GM12878 (cell line): ENCODE results near the gene ABCB4. TPM values are rescaled to one million over a fixed set of nuclear protein-coding genes. Genes with fewer than 3 reads are reported as not detected.
A peak's percentile ranks its signal among the peaks of the same experiment; 100 is the strongest.

Source experiments
- ATAC-seq: fragments of 200-7000 bp; cut with Tn5 transposase; 3 replicates; pipeline ENCODE4 v1.9.1; 2020; ENCODE audit warnings: mild to moderate bottlenecking, moderate library complexity
- BruUV-seq: library from RNA; stranded (reverse); fragments of 400-500 nt; replicated peaks from 2 replicates; lab custom pipeline; 2021; lab: Mats Ljungman, UMichigan
- CTCF ChIA-PET: fragments of 300-600 bp; sonication (Branson Sonifier 250); formaldehyde crosslinking; extraction: SDS; loops from one replicate; lab custom pipeline; 2021; ENCODE audit warnings: inconsistent platforms; lab: Yijun Ruan, JAX
- POLR2A ChIA-PET: fragments of 350-600 bp; formaldehyde crosslinking; extraction: SDS; loops from one replicate; lab custom pipeline; 2021; ENCODE audit warnings: inconsistent platforms; lab: Charles Lee
- RAD21 ChIA-PET: fragments of 300-600 bp; sonication (Branson Sonifier 250); formaldehyde crosslinking; loops from one replicate; lab custom pipeline; 2023; ENCODE audit warnings: antibody characterized with exemption; ENCODE audit not compliant: unreplicated experiment; lab: Charles Lee
- SMC1A ChIA-PET: fragments of 300-600 bp; sonication (Branson Sonifier 250); formaldehyde crosslinking; loops from one replicate; lab custom pipeline; 2023; ENCODE audit not compliant: unreplicated experiment, uncharacterized antibody; lab: Charles Lee
- DNase-seq: peaks from one replicate; pipeline ENCODE4 v3.0.0-alpha.2; 2011; ENCODE audit warnings: low read depth, low spot score
- FAIRE-seq: peaks from 3 replicates; lab custom pipeline; 2011; peaks lifted over from hg19 to GRCh38; lab: Jason Lieb, UNC
- H2AFZ ChIP-seq: 2 replicates; pipeline ENCODE4 v1.6.0; 2011; ENCODE audit warnings: low read depth, low read length, control low read depth; ENCODE audit not compliant: control insufficient read depth
- H3K27ac ChIP-seq: 2 replicates; pipeline ENCODE4 v1.5.1; 2011; ENCODE audit warnings: control low read depth; ENCODE audit not compliant: control insufficient read depth, insufficient read depth
- H3K27me3 ChIP-seq, 2 experiments: replicated peaks in 1 of 2; 2 replicates each; pipeline versions ENCODE4 v1.6.0 to v1.6.1; 2011; ENCODE audit warnings: low read length in 1 of 2; ENCODE audit not compliant: control insufficient read depth in 2 of 2, insufficient read depth in 2 of 2
- H3K36me3 ChIP-seq, 2 experiments: 2 replicates each; pipeline ENCODE4 v1.5.1; 2011; ENCODE audit warnings: low read length in 1 of 2; ENCODE audit not compliant: control insufficient read depth in 2 of 2, insufficient read depth in 2 of 2
- H3K4me1 ChIP-seq: 2 replicates; pipeline ENCODE4 v1.6.1; 2011; ENCODE audit warnings: mild to moderate bottlenecking, low read length, moderate library complexity, mixed read lengths; ENCODE audit not compliant: control insufficient read depth, insufficient read depth
- H3K4me2 ChIP-seq: 2 replicates; pipeline ENCODE4 v1.6.0; 2011; ENCODE audit warnings: control low read depth; ENCODE audit not compliant: control insufficient read depth, insufficient read depth
- H3K4me3 ChIP-seq: fragments of 200-600 bp; sonication (generic); 2 replicates; pipeline ENCODE4 v1.5.1; 2016
- H3K79me2 ChIP-seq: 2 replicates; pipeline ENCODE4 v1.6.0; 2011; ENCODE audit warnings: low read length; ENCODE audit not compliant: control insufficient read depth, insufficient read depth
- H3K9ac ChIP-seq: 2 replicates; pipeline ENCODE4 v1.8.0; 2011; ENCODE audit warnings: low read length, control low read depth, mixed read lengths; ENCODE audit not compliant: control insufficient read depth, insufficient read depth
- H3K9me3 ChIP-seq: replicated peaks from 3 replicates; pipeline ENCODE4 v1.5.1; 2011; ENCODE audit warnings: mild to moderate bottlenecking, low read length; ENCODE audit not compliant: control insufficient read depth, insufficient read depth
- H4K20me1 ChIP-seq: 2 replicates; pipeline ENCODE4 v1.6.0; 2011; ENCODE audit not compliant: control insufficient read depth, insufficient read depth
- BACH1 ChIP-seq: fragments of 450-650 bp; IDR thresholded peaks from 2 replicates; pipeline ENCODE4 v1.6.1; 2017; ENCODE audit warnings: mild to moderate bottlenecking, borderline replicate concordance
- CBX5 ChIP-seq: sonication (generic); IDR thresholded peaks from 2 replicates; pipeline ENCODE4 v1.6.1; 2016; ENCODE audit warnings: low read depth, moderate library complexity, mild to moderate bottlenecking, inconsistent platforms
- HCFC1 ChIP-seq: fragments of 150-350 bp; IDR thresholded peaks from 2 replicates; pipeline ENCODE4 v1.6.1; 2014; ENCODE audit warnings: low read length
- HDGF ChIP-seq: fragments of 450-650 bp; IDR thresholded peaks from 2 replicates; pipeline ENCODE4 v1.6.1; 2016; ENCODE audit warnings: antibody characterized with exemption
- MEF2A ChIP-seq: IDR thresholded peaks from 2 replicates; pipeline ENCODE4 v1.6.1; 2011; ENCODE audit warnings: low read depth, mild to moderate bottlenecking, low read length, moderate library complexity; ENCODE audit not compliant: insufficient read depth
- MYB ChIP-seq: fragments of 150-350 bp; IDR thresholded peaks from 2 replicates; pipeline ENCODE4 v1.6.1; 2014; ENCODE audit warnings: mild to moderate bottlenecking, low read depth, low read length, borderline replicate concordance
- MYC ChIP-seq: IDR thresholded peaks from 2 replicates; pipeline ENCODE4 v1.6.1; 2011; ENCODE audit warnings: mild to moderate bottlenecking, low read length, moderate library complexity, inconsistent platforms; ENCODE audit not compliant: insufficient read depth, insufficient replicate concordance, insufficient read length, severe bottlenecking
- NFIC ChIP-seq: IDR thresholded peaks from 2 replicates; pipeline ENCODE4 v1.6.1; 2012; ENCODE audit warnings: low read depth, mild to moderate bottlenecking, inconsistent platforms, low read length, moderate library complexity
- NR2F1 ChIP-seq: fragments of 450-650 bp; conservative IDR thresholded peaks from 2 replicates; pipeline ENCODE4 v1.6.1; 2017; ENCODE audit warnings: mild to moderate bottlenecking
- PAX8 ChIP-seq: fragments of 450-650 bp; IDR thresholded peaks from 2 replicates; pipeline ENCODE4 v1.6.1; 2017; ENCODE audit warnings: mild to moderate bottlenecking, moderate library complexity
- RBBP5 ChIP-seq: fragments of 200-600 bp; sonication (generic); conservative IDR thresholded peaks from 2 replicates; pipeline ENCODE4 v1.6.1; 2016
- RCOR1 ChIP-seq: conservative IDR thresholded peaks from 2 replicates; pipeline ENCODE4 v1.6.1; 2012; ENCODE audit warnings: low read depth, low read length, improper control_type of control experiment
- RUNX3 ChIP-seq: IDR thresholded peaks from 2 replicates; pipeline ENCODE4 v1.6.1; 2012; ENCODE audit warnings: low read length, inconsistent platforms
- SP1 ChIP-seq: IDR thresholded peaks from one replicate; pipeline ENCODE4 v1.6.1; 2011; ENCODE audit warnings: low read depth, low read length
- WGBS: methylation state at CpG from one replicate; pipeline ENCODE4 v1.1.6; 2016; ENCODE audit warnings: low lambda C conversion rate; ENCODE audit not compliant: insufficient replicate concordance, insufficient coverage; ENCODE audit errors: missing lambda C conversion rate; 5-methylcytosine and 5-hydroxymethylcytosine counted together
- in situ Hi-C: fragments of 300-500 bp; cut with MboI; formaldehyde crosslinking; loops from 9 replicates; pipeline ENCODE4 v1.14.3; 2018; ENCODE audit warnings: mixed read lengths
- intact Hi-C: fragments of 100-400 bp; cut with micrococcal nuclease; formaldehyde crosslinking; loops from one replicate; pipeline ENCODE4 v1.14.2; 2022; ENCODE audit not compliant: unreplicated experiment
- polyA plus RNA-seq, 11 experiments: library from polyadenylated mRNA; depleted of rRNA in 4 of 11; unstranded in 6 of 11; stranded (reverse) in 5 of 11; fragments of >200 nt; fragmentation: Nextera tagmentation in 4 of 11; fragmentation: Illumina TruSeq in 1 of 11; extraction: Ambion mirVana in 4 of 11; extraction: Trizol in 1 of 11; gene quantifications; 1 replicate in 1 of 11; 2 replicates in 10 of 11; pipeline versions ENCODE4 v1.2.1 to v1.2.3, GENCODE V29; 2011 to 2016; ENCODE audit warnings: inconsistent platforms in 2 of 11, missing spikeins in 2 of 11, low read depth in 1 of 11
- total RNA-seq, 4 experiments: library from RNA; depleted of rRNA in 3 of 4; stranded (reverse); fragments of >200 nt in 3 of 4; fragmentation: Illumina TruSeq in 1 of 4; extraction: Trizol in 1 of 4; gene quantifications; 2 replicates each; pipeline versions ENCODE4 v1.2.1 to v1.2.3, GENCODE V29; 2013 to 2021
- TF ChIP-seq, protein P1 (sequence below): fragments of 150-350 bp; IDR thresholded peaks from 2 replicates; pipeline ENCODE4 v1.6.1; 2016; ENCODE audit warnings: low read depth, low read length
- TF ChIP-seq, protein P2 (sequence below): fragments of 450-650 bp; IDR thresholded peaks from 2 replicates; pipeline ENCODE4 v1.6.1; 2017; ENCODE audit warnings: mild to moderate bottlenecking
- TF ChIP-seq, protein P3 (sequence below): fragments of 450-650 bp; conservative IDR thresholded peaks from 2 replicates; pipeline ENCODE4 v1.6.1; 2017; ENCODE audit warnings: mild to moderate bottlenecking, moderate library complexity

Gene ABCB4
- total and polyA plus RNA-seq, 10 of the 15 experiments (the other 5 are each of a cell fraction or from before 2014, with no cell fraction given): 1.9 to 8.3 (median 4.4) TPM

DNA sequence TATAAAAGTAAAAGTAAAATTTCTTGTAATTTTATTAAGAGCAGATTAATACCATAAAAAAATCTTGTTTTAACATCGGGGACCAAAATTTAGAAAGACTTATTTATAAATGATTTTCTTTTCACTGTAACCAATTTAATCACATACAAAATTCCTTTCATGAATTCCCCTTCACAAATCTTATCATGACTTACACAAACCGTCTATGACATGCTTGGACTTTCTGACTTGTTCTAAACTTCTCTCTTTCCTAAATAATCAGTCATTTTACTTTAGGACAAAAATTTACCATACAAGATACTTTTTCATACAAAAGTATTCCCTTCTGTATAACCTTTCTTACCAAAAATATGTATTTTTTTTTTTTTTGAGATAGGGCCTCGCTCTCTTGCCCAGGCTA lies 120.7 kb downstream of the ABCB4 start:
- DNase-seq (no peak), FAIRE-seq (no peak), ATAC-seq (no peak)
- no peak overlapping the region for H3K4me3 ChIP-seq
- in situ Hi-C loops (no loop called here), intact Hi-C loops (no loop called here)
- 63% methylated on average over 3 of the region's 3 CpGs for WGBS
- no peaks in the 10 kb centered on the region for H3K79me2 ChIP-seq
- no peaks in the 10 kb centered on the region for H3K4me1 ChIP-seq
- H3K9ac ChIP-seq: no peak overlapping the region
- peaks cover 0 to 12% of the 10 kb centered on the region in 2 experiments; a peak in 2 of 4 replicates for H3K36me3 ChIP-seq
- ChIA-PET CTCF (interaction anchor here (1.6 kb wide), 1 partner anchor 9 kb away, joined by 5 read pairs; the partner anchor contains the start of gene CROT), RAD21 (no interaction called here), POLR2A (no interaction called here), SMC1A (no interaction called here)
- H3K4me2 ChIP-seq: no peak overlapping the region
- no peak overlapping the region for H3K27ac ChIP-seq
- H3K9me3 ChIP-seq: peaks cover 6% of the 10 kb centered on the region
- TF ChIP-seq MYB (no peak), HCFC1 (no peak), RBBP5 (no peak), HDGF (no peak), MYC (no peak), MEF2A (no peak), NR2F1 (no peak), RUNX3 (no peak), BACH1 (no peak), NFIC (no peak), SP1 (no peak), CBX5 (peak; percentile 46; the same call in 1 of the 2 replicates), RCOR1 (no peak), PAX8 (no peak)
- TF ChIP-seq, protein P1, sequence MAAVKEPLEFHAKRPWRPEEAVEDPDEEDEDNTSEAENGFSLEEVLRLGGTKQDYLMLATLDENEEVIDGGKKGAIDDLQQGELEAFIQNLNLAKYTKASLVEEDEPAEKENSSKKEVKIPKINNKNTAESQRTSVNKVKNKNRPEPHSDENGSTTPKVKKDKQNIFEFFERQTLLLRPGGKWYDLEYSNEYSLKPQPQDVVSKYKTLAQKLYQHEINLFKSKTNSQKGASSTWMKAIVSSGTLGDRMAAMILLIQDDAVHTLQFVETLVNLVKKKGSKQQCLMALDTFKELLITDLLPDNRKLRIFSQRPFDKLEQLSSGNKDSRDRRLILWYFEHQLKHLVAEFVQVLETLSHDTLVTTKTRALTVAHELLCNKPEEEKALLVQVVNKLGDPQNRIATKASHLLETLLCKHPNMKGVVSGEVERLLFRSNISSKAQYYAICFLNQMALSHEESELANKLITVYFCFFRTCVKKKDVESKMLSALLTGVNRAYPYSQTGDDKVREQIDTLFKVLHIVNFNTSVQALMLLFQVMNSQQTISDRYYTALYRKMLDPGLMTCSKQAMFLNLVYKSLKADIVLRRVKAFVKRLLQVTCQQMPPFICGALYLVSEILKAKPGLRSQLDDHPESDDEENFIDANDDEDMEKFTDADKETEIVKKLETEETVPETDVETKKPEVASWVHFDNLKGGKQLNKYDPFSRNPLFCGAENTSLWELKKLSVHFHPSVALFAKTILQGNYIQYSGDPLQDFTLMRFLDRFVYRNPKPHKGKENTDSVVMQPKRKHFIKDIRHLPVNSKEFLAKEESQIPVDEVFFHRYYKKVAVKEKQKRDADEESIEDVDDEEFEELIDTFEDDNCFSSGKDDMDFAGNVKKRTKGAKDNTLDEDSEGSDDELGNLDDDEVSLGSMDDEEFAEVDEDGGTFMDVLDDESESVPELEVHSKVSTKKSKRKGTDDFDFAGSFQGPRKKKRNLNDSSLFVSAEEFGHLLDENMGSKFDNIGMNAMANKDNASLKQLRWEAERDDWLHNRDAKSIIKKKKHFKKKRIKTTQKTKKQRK: peak; percentile 63; the same call in 1 of the 2 replicates
- TF ChIP-seq, protein P2, sequence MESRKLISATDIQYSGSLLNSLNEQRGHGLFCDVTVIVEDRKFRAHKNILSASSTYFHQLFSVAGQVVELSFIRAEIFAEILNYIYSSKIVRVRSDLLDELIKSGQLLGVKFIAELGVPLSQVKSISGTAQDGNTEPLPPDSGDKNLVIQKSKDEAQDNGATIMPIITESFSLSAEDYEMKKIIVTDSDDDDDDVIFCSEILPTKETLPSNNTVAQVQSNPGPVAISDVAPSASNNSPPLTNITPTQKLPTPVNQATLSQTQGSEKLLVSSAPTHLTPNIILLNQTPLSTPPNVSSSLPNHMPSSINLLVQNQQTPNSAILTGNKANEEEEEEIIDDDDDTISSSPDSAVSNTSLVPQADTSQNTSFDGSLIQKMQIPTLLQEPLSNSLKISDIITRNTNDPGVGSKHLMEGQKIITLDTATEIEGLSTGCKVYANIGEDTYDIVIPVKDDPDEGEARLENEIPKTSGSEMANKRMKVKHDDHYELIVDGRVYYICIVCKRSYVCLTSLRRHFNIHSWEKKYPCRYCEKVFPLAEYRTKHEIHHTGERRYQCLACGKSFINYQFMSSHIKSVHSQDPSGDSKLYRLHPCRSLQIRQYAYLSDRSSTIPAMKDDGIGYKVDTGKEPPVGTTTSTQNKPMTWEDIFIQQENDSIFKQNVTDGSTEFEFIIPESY: no peak
- TF ChIP-seq, protein P3, sequence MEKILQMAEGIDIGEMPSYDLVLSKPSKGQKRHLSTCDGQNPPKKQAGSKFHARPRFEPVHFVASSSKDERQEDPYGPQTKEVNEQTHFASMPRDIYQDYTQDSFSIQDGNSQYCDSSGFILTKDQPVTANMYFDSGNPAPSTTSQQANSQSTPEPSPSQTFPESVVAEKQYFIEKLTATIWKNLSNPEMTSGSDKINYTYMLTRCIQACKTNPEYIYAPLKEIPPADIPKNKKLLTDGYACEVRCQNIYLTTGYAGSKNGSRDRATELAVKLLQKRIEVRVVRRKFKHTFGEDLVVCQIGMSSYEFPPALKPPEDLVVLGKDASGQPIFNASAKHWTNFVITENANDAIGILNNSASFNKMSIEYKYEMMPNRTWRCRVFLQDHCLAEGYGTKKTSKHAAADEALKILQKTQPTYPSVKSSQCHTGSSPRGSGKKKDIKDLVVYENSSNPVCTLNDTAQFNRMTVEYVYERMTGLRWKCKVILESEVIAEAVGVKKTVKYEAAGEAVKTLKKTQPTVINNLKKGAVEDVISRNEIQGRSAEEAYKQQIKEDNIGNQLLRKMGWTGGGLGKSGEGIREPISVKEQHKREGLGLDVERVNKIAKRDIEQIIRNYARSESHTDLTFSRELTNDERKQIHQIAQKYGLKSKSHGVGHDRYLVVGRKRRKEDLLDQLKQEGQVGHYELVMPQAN: no peak
- no peaks in the 10 kb centered on the region for H3K27me3 ChIP-seq
- no peaks in the 10 kb centered on the region for H4K20me1 ChIP-seq
- no TSS peak for BruUV-seq
- no peak overlapping the region for H2AFZ ChIP-seq
